ENCODE data around the gene ABLIM2.

ABLIM2 gene

DNA sequence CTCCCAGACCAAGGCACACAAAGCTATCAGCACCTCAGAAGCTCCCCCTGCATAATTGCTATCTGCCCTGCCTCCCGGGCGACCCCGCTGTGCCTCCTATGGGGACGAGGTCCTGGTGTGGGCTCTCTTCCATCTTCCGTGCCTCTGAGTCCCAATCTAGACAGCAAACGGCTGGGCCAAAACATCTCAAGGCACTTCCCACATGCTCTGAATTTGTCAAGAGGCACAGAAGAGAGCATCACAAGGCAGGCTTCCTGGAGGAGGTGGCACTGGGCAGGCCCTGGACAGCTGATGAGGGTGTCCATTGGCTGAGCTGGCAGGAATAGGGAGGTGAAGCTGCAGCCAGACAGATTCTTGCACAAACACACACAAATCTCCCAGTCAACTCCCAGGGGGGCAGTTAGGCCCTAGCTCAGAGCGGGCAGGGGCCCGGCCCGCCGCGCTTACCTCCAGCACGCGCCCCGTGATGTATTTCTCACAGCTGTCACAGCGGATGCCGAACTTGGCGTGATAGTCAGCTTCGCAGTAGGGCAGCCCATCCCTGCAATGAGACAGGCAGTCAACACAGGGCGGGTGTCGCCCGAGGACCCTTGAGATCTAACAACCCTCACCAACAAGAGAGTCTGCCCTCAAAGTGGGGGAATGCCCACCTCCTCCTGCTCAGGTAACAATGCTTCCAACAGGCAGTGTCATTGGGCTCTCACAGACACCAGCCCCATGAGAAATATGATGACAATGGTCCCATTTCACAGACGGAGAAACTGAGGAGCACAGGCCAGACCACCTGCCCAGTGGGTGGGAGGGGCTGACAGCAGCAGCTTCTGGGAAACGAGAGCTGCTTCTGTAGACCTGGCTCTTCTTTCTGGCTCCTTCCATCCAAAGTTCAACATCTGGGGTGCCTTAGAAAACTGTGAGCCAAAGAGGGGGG, 81.2 kb downstream of the ABLIM2 start:
- no peak for ATAC-seq
- no peak for TF ChIP-seq RARB (CRISPR knock-in tag; IDR thresholded peaks at IDR 0.05)
- TF ChIP-seq, protein P1, sequence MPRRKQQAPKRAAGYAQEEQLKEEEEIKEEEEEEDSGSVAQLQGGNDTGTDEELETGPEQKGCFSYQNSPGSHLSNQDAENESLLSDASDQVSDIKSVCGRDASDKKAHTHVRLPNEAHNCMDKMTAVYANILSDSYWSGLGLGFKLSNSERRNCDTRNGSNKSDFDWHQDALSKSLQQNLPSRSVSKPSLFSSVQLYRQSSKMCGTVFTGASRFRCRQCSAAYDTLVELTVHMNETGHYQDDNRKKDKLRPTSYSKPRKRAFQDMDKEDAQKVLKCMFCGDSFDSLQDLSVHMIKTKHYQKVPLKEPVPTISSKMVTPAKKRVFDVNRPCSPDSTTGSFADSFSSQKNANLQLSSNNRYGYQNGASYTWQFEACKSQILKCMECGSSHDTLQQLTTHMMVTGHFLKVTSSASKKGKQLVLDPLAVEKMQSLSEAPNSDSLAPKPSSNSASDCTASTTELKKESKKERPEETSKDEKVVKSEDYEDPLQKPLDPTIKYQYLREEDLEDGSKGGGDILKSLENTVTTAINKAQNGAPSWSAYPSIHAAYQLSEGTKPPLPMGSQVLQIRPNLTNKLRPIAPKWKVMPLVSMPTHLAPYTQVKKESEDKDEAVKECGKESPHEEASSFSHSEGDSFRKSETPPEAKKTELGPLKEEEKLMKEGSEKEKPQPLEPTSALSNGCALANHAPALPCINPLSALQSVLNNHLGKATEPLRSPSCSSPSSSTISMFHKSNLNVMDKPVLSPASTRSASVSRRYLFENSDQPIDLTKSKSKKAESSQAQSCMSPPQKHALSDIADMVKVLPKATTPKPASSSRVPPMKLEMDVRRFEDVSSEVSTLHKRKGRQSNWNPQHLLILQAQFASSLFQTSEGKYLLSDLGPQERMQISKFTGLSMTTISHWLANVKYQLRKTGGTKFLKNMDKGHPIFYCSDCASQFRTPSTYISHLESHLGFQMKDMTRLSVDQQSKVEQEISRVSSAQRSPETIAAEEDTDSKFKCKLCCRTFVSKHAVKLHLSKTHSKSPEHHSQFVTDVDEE (CRISPR knock-in tag; IDR thresholded peaks at IDR 0.05) = no peak

DNA sequence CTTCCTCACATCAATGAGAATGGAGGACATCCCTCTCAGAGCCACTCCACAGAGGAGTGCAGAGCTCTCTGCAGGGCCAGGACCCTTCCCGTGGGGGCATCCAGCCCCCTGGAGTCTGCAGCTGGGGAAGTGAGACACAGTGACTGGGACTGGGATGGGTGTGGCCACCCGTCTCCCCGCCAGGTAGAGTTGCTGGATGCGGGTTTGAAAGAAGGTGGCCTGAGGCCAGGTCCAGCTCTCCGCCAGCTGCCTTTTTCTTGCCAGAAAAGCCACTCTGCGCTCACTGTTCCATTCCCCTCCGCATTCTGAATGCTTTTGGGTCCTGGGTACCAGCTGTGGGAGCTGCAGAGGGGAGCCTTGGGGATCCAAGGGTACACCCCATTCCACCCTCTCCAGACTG, 82.6 kb downstream of the ABLIM2 start:
- TF ChIP-seq PPARA (CRISPR knock-in tag; IDR thresholded peaks at IDR 0.05; ENCODE audit: borderline replicate concordance) (no peak), SNAI2 (CRISPR knock-in tag; IDR thresholded peaks at IDR 0.05) (no peak), CSDC2 (CRISPR knock-in tag; IDR thresholded peaks at IDR 0.05) (no peak), ZNF8 (CRISPR knock-in tag; IDR thresholded peaks at IDR 0.05) (no peak), ZNF70 (CRISPR knock-in tag; IDR thresholded peaks at IDR 0.05) (no peak), RARB (CRISPR knock-in tag; IDR thresholded peaks at IDR 0.05) (no peak), BACH2 (CRISPR knock-in tag; IDR thresholded peaks at IDR 0.05; ENCODE audit: borderline replicate concordance) (no peak), ZFP30 (CRISPR knock-in tag; IDR thresholded peaks at IDR 0.05) (no peak), OSR1 (CRISPR knock-in tag; IDR thresholded peaks at IDR 0.05) (no peak), ISL1 (CRISPR knock-in tag; IDR thresholded peaks at IDR 0.05) (no peak), TCF4 (CRISPR knock-in tag; IDR thresholded peaks at IDR 0.05; ENCODE audit: borderline replicate concordance) (no peak), ZC3H10 (CRISPR knock-in tag; IDR thresholded peaks at IDR 0.05) (no peak), ESRRG (CRISPR knock-in tag; IDR thresholded peaks at IDR 0.05) (no peak), ARNTL (CRISPR knock-in tag; IDR thresholded peaks at IDR 0.05; ENCODE audit: borderline replicate concordance, low read depth) (no peak)
- TF ChIP-seq, protein P2, sequence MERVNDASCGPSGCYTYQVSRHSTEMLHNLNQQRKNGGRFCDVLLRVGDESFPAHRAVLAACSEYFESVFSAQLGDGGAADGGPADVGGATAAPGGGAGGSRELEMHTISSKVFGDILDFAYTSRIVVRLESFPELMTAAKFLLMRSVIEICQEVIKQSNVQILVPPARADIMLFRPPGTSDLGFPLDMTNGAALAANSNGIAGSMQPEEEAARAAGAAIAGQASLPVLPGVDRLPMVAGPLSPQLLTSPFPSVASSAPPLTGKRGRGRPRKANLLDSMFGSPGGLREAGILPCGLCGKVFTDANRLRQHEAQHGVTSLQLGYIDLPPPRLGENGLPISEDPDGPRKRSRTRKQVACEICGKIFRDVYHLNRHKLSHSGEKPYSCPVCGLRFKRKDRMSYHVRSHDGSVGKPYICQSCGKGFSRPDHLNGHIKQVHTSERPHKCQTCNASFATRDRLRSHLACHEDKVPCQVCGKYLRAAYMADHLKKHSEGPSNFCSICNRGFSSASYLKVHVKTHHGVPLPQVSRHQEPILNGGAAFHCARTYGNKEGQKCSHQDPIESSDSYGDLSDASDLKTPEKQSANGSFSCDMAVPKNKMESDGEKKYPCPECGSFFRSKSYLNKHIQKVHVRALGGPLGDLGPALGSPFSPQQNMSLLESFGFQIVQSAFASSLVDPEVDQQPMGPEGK (CRISPR knock-in tag; IDR thresholded peaks at IDR 0.05; ENCODE audit: borderline replicate concordance) = no peak
- TF ChIP-seq, protein P3, sequence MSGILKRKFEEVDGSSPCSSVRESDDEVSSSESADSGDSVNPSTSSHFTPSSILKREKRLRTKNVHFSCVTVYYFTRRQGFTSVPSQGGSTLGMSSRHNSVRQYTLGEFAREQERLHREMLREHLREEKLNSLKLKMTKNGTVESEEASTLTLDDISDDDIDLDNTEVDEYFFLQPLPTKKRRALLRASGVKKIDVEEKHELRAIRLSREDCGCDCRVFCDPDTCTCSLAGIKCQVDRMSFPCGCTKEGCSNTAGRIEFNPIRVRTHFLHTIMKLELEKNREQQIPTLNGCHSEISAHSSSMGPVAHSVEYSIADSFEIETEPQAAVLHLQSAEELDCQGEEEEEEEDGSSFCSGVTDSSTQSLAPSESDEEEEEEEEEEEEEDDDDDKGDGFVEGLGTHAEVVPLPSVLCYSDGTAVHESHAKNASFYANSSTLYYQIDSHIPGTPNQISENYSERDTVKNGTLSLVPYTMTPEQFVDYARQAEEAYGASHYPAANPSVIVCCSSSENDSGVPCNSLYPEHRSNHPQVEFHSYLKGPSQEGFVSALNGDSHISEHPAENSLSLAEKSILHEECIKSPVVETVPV (CRISPR knock-in tag; IDR thresholded peaks at IDR 0.05) = no peak
- TF ChIP-seq, protein P1 (CRISPR knock-in tag; IDR thresholded peaks at IDR 0.05) = no peak
- TF ChIP-seq, protein P4, sequence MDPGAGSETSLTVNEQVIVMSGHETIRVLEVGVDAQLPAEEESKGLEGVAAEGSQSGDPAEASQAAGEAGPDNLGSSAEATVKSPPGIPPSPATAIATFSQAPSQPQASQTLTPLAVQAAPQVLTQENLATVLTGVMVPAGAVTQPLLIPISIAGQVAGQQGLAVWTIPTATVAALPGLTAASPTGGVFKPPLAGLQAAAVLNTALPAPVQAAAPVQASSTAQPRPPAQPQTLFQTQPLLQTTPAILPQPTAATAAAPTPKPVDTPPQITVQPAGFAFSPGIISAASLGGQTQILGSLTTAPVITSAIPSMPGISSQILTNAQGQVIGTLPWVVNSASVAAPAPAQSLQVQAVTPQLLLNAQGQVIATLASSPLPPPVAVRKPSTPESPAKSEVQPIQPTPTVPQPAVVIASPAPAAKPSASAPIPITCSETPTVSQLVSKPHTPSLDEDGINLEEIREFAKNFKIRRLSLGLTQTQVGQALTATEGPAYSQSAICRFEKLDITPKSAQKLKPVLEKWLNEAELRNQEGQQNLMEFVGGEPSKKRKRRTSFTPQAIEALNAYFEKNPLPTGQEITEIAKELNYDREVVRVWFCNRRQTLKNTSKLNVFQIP (CRISPR knock-in tag; IDR thresholded peaks at IDR 0.05; ENCODE audit: borderline replicate concordance, low read depth) = no peak
- no peak for ATAC-seq

All from SK-N-SH treated with all-trans-retinoic acid at 6 μM for 48 hours (cell line).